ENCODE measurements around the gene GCGR. TPM values are rescaled to one million over a fixed set of nuclear protein-coding genes. Genes with fewer than 3 reads are reported as not detected.

GCGR gene
- total RNA-seq, 4 donors from 2014 or later = not detected

DNA sequence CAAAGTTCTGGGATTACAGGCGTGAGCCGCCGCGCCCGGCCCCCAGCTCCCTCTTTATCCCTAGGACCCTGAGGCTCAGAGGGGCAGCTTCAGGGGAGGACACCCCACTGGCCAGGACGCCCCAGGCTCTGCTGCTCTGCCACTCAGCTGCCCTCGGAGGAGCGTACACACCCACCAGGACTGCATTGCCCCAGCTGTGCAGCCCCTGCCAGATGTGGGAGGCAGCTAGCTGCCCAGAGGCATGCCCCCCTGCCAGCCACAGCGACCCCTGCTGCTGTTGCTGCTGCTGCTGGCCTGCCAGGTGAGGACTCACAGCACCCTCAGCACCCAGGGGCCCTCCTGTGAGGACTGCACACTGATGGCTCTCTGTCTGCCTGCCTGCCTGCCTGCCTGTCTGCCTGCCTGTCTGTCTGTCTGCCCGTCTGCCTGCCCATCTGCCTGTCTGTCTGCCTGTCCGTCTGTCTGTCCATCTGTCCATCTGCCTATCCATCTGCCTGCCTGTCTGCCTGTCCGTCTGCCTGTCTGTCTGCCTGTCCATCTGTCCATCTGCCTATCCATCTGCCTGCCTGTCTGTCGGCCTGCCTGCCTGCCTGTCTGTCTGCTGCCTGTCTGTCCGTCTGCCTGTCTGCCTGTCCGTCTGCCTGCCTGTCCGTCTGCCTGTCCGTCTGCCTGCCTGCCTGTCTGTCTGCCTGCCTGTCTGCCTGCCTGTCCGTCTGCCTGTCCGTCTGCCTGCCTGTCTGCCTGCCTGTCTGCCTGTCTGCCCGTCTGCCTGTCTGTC is 5.0 kb downstream of the GCGR start:
- WGBS, 2 donors = 75 to 77% methylated on average over 11 to 19 of the region's 20 CpGs
- H3K27me3 ChIP-seq = peaks cover 9% of the 10 kb centered on the region

DNA sequence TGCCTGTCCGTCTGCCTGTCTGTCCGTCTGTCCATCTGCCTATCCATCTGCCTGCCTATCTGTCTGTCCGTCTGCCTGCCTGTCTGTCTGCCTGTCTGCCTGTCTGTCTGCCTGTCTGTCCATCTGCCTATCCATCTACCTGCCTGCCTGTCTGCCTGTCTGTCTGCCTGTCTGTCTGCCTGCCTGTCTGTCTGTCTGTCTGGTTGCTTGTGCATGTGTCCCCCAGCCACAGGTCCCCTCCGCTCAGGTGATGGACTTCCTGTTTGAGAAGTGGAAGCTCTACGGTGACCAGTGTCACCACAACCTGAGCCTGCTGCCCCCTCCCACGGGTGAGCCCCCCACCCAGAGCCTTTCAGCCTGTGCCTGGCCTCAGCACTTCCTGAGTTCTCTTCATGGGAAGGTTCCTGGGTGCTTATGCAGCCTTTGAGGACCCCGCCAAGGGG is 5.6 kb downstream of the GCGR start:
- H3K27ac ChIP-seq = no peak overlapping the region
- 68 to 85% methylated on average over 6 of the region's 7 CpGs for WGBS, 2 donors
- H3K36me3 ChIP-seq = no peaks in the 10 kb centered on the region
- no peak for DNase-seq
- peaks cover 2 to 6% of the 10 kb centered on the region in 2 donors for H3K4me1 ChIP-seq
- no peak for TF ChIP-seq POLR2A (IDR thresholded peaks at IDR 0.05)
- TF ChIP-seq, protein P1, sequence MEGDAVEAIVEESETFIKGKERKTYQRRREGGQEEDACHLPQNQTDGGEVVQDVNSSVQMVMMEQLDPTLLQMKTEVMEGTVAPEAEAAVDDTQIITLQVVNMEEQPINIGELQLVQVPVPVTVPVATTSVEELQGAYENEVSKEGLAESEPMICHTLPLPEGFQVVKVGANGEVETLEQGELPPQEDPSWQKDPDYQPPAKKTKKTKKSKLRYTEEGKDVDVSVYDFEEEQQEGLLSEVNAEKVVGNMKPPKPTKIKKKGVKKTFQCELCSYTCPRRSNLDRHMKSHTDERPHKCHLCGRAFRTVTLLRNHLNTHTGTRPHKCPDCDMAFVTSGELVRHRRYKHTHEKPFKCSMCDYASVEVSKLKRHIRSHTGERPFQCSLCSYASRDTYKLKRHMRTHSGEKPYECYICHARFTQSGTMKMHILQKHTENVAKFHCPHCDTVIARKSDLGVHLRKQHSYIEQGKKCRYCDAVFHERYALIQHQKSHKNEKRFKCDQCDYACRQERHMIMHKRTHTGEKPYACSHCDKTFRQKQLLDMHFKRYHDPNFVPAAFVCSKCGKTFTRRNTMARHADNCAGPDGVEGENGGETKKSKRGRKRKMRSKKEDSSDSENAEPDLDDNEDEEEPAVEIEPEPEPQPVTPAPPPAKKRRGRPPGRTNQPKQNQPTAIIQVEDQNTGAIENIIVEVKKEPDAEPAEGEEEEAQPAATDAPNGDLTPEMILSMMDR (IDR thresholded peaks at IDR 0.05) = no peak
- H3K4me3 ChIP-seq (replicated peaks in 1 of 3) = no peak overlapping the region
- intact Hi-C loops (cut with DNase I) = no loop called here
- H3K9me3 ChIP-seq = no peaks in the 10 kb centered on the region
- peaks cover 5% of the 10 kb centered on the region for H3K27me3 ChIP-seq

More for the DNA sequence above, 5.0 kb downstream of the GCGR start:
- no peak for DNase-seq
- no peaks in the 10 kb centered on the region for H3K36me3 ChIP-seq
- no peak overlapping the region for H3K27ac ChIP-seq
- no peaks in the 10 kb centered on the region for H3K9me3 ChIP-seq
- peaks cover 3 to 12% of the 10 kb centered on the region in 2 donors for H3K4me1 ChIP-seq
- intact Hi-C loops (cut with DNase I) = no loop called here
- H3K4me3 ChIP-seq (replicated peaks in 1 of 3) = no peak overlapping the region
- TF ChIP-seq, protein P1 (IDR thresholded peaks at IDR 0.05) = no peak
- TF ChIP-seq POLR2A (IDR thresholded peaks at IDR 0.05) = no peak

DNA sequence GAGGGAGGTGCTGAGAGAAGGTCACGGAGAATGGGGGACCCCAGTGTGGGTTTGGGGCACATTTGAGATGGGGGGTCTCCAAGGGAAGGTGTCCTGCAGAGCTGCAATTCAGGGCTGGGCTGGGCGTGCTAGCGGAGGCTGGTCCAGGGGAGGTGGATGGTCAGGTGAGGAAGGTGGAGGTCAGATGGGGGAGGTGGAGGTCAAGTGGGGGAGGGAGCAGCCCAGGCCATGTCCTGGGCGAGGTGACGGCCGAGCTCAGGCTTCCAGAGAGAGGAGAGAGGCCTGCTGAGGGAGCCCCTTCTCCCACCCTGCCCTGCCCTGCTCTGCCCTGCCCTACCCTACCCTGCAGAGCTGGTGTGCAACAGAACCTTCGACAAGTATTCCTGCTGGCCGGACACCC is 6.5 kb downstream of the GCGR start:
- H3K4me1 ChIP-seq = peaks cover 4 to 8% of the 10 kb centered on the region in 2 donors
- TF ChIP-seq POLR2A (IDR thresholded peaks at IDR 0.05) = no peak
- TF ChIP-seq, protein P1 (IDR thresholded peaks at IDR 0.05) = no peak
- no peaks in the 10 kb centered on the region for H3K9me3 ChIP-seq
- no peak overlapping the region for H3K4me3 ChIP-seq (replicated peaks in 1 of 3)
- H3K27ac ChIP-seq = no peak overlapping the region
- no peak for DNase-seq
- intact Hi-C loops (cut with DNase I) = no loop called here
- H3K36me3 ChIP-seq = no peaks in the 10 kb centered on the region
- H3K27me3 ChIP-seq = no peaks in the 10 kb centered on the region
- 70 to 77% methylated on average over 7 to 8 of the region's 8 CpGs for WGBS, 2 donors

- H3K4me3 ChIP-seq (replicated peaks in 1 of 3) = no peak overlapping the region
- peaks cover 4 to 11% of the 10 kb centered on the region in 2 donors for H3K4me1 ChIP-seq
- no peak overlapping the region for H3K27ac ChIP-seq
- TF ChIP-seq, protein P1 (IDR thresholded peaks at IDR 0.05) = no peak
- no peaks in the 10 kb centered on the region for H3K9me3 ChIP-seq
- no peaks in the 10 kb centered on the region for H3K27me3 ChIP-seq
- intact Hi-C loops (cut with DNase I) = no loop called here
- no peak for DNase-seq
- WGBS, 2 donors = 89 to 90% methylated on average over 28 to 42 of the region's 42 CpGs
- no peaks in the 10 kb centered on the region for H3K36me3 ChIP-seq
These were observed 7.1 kb downstream of the GCGR start for GRCh38 chr17:81810892-81811704.
